Stimulated activated CD8-positive, alpha-beta memory T cell treated with anti-CD3 and anti-CD28 coated beads, Interleukin-15, amount 100 ng/mL, for 1 hour (primary cell): ENCODE results near the gene MAP3K2.

Experiments
- DNase-seq: peaks from one replicate; pipeline ENCODE4 v3.0.0-alpha.2; 2020; ENCODE audit warnings: low read depth

Gene MAP3K2

GRCh38 chr2:127348426-127349000, 39.3 kb downstream of the MAP3K2 start:
- DNase-seq, result no peak

- no peak for DNase-seq
Observed at GRCh38 chr2:127347734-127348392, 39.9 kb downstream of the MAP3K2 start.

GRCh38 chr2:127347015-127347414, 40.8 kb downstream of the MAP3K2 start:
- no peak for DNase-seq

GRCh38 chr2:127343277-127343676, 44.5 kb downstream of the MAP3K2 start:
- DNase-seq, result no peak

GRCh38 chr2:127342101-127342500, 45.7 kb downstream of the MAP3K2 start:
- DNase-seq, result no peak

- DNase-seq, result no peak
Observed at GRCh38 chr2:127332335-127332734, 55.4 kb downstream of the MAP3K2 start.

- no peak for DNase-seq
Observed at GRCh38 chr2:127330753-127331152, 57.0 kb downstream of the MAP3K2 start.

GRCh38 chr2:127326289-127326945, 61.4 kb downstream of the MAP3K2 start:
- DNase-seq, result no peak

GRCh38 chr2:127324635-127325034, 63.1 kb downstream of the MAP3K2 start:
- no peak for DNase-seq

GRCh38 chr2:127321303-127321702, 66.5 kb downstream of the MAP3K2 start:
- no peak for DNase-seq

GRCh38 chr2:127320586-127321275, 67.0 kb downstream of the MAP3K2 start:
- DNase-seq, result no peak

- no peak for DNase-seq
Observed at GRCh38 chr2:127320067-127320466, 67.7 kb downstream of the MAP3K2 start.

GRCh38 chr2:127314193-127314988, 73.4 kb downstream of the MAP3K2 start:
- no peak for DNase-seq

- no peak for DNase-seq
Observed at GRCh38 chr2:127313406-127313805, 74.4 kb downstream of the MAP3K2 start.

GRCh38 chr2:127310980-127311379, 76.8 kb downstream of the MAP3K2 start:
- no peak for DNase-seq

- no peak for DNase-seq
Observed at GRCh38 chr2:127309468-127309867, 78.3 kb downstream of the MAP3K2 start.

- DNase-seq, result no peak
Observed at GRCh38 chr2:127308586-127309138, 79.1 kb downstream of the MAP3K2 start.

- DNase-seq, result no peak
Observed at GRCh38 chr2:127305990-127306585, 81.7 kb downstream of the MAP3K2 start.

- no peak for DNase-seq
Observed at GRCh38 chr2:127302168-127302567, 85.6 kb downstream of the MAP3K2 start.

GRCh38 chr2:127293748-127294562, 93.8 kb downstream of the MAP3K2 start, which contains the start of gene ERCC3:
TSS of gene ERCC3 (minus strand) at chr2:127294144. CDS start at chr2:127294081, 63 bp downstream.
- DNase-seq, result peak; percentile 66
